HG02642 (cell line): ENCODE data around the gene STX11.
"Not testable (repeated sequence)": the region's sequence is repeated elsewhere in the genome, so short reads cannot be mapped to it uniquely, and the experiment has no call there.

ENCODE experiments used
- ATAC-seq: cut with Tn5 transposase; IDR thresholded peaks from one replicate; pipeline ENCODE4 v1.9.1; 2021; ENCODE audit warnings: mild to moderate bottlenecking; ENCODE audit not compliant: unreplicated experiment, poor library complexity

Gene STX11

GRCh38 chr6:144149894-144150709, at the start of gene STX11:
STX11 (plus strand) TSS chr6:144150517; CDS start chr6:144186628, 36,111 bp downstream.
- ATAC-seq: peak; percentile 74

- ATAC-seq: no peak
Measured at GRCh38 chr6:144103026-144103563, 47.2 kb upstream of the STX11 start.

- ATAC-seq: no peak
Measured at GRCh38 chr6:144104488-144104887, 45.8 kb upstream of the STX11 start.

- peak; percentile 69 for ATAC-seq
Measured at GRCh38 chr6:144104898-144105487, 45.3 kb upstream of the STX11 start.

GRCh38 chr6:144106206-144106605, 44.1 kb upstream of the STX11 start:
- ATAC-seq: no peak

- no peak for ATAC-seq
Measured at GRCh38 chr6:144110210-144110609, 40.1 kb upstream of the STX11 start.

- ATAC-seq: no peak
Measured at GRCh38 chr6:144113366-144113765, 37.0 kb upstream of the STX11 start.

- ATAC-seq: no peak
Measured at GRCh38 chr6:144115219-144115618, 35.1 kb upstream of the STX11 start.

- ATAC-seq: no peak
Measured at GRCh38 chr6:144119376-144119775, 30.9 kb upstream of the STX11 start.

GRCh38 chr6:144122861-144123260, 27.5 kb upstream of the STX11 start:
- ATAC-seq: no peak

GRCh38 chr6:144123421-144123820, 26.9 kb upstream of the STX11 start:
- ATAC-seq: no peak

GRCh38 chr6:144123836-144124235, 26.5 kb upstream of the STX11 start:
- ATAC-seq: no peak

GRCh38 chr6:144127097-144127496, 23.2 kb upstream of the STX11 start:
- ATAC-seq: no peak

- ATAC-seq: no peak
Measured at GRCh38 chr6:144129469-144129868, 20.8 kb upstream of the STX11 start.

- ATAC-seq: peak; percentile 54
Measured at GRCh38 chr6:144131248-144131709, 19.0 kb upstream of the STX11 start.

- not testable (repeated sequence) for ATAC-seq
Measured at GRCh38 chr6:144132167-144132690, 18.1 kb upstream of the STX11 start.

GRCh38 chr6:144133225-144133821, 17.0 kb upstream of the STX11 start:
- ATAC-seq: no peak

GRCh38 chr6:144134176-144134575, 16.1 kb upstream of the STX11 start:
- ATAC-seq: no peak

- no peak for ATAC-seq
Measured at GRCh38 chr6:144134737-144135136, 15.6 kb upstream of the STX11 start.

GRCh38 chr6:144138542-144138941, 11.8 kb upstream of the STX11 start:
- no peak for ATAC-seq

GRCh38 chr6:144139817-144140216, 10.5 kb upstream of the STX11 start:
- no peak for ATAC-seq
